Lower leg skin (tissue), 3 donors: ENCODE results near the gene CHP2.

Experiments
- POLR2A ChIP-seq, 2 donors: fragments of 450-650 bp; IDR thresholded peaks; one replicate each; pipeline ENCODE4 v1.6.1; 2016 to 2017; ENCODE audit warnings: antibody characterized with exemption in 2 of 2, mild to moderate bottlenecking in 1 of 2, moderate library complexity in 1 of 2
- TF ChIP-seq, protein P1 (sequence below), 3 donors: fragments of 450-650 bp; IDR thresholded peaks; one replicate each; pipeline ENCODE4 v1.5.1; 2016; ENCODE audit warnings: antibody characterized with exemption in 3 of 3, mild to moderate bottlenecking in 3 of 3, moderate library complexity in 2 of 3

DNA sequence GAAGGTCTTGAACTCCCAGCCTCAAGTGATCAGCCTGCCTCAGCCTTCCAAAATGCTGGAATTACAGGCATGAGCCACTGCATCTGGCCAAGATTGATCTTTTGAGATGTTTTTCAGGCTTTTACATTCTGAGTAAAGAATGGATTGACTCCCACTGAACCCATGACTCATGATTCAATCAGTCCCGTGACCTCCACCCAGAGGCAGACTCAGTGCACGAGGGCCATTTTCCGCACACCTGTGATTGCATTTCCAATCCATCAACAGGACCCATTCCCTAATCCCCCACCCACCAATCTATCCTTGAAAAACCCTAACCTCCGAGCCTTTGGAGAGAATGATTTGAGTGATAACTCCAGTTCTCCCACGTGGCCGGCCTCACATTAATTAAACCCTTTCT, 40.6 kb downstream of the CHP2 start:
- TF ChIP-seq, protein P1, sequence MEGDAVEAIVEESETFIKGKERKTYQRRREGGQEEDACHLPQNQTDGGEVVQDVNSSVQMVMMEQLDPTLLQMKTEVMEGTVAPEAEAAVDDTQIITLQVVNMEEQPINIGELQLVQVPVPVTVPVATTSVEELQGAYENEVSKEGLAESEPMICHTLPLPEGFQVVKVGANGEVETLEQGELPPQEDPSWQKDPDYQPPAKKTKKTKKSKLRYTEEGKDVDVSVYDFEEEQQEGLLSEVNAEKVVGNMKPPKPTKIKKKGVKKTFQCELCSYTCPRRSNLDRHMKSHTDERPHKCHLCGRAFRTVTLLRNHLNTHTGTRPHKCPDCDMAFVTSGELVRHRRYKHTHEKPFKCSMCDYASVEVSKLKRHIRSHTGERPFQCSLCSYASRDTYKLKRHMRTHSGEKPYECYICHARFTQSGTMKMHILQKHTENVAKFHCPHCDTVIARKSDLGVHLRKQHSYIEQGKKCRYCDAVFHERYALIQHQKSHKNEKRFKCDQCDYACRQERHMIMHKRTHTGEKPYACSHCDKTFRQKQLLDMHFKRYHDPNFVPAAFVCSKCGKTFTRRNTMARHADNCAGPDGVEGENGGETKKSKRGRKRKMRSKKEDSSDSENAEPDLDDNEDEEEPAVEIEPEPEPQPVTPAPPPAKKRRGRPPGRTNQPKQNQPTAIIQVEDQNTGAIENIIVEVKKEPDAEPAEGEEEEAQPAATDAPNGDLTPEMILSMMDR (IDR thresholded peaks at IDR 0.05) = no peak
- TF ChIP-seq POLR2A (IDR thresholded peaks at IDR 0.05) = no peak
